ENCODE results near the gene GPC5.

The GPC5 gene

GRCh38 chr13:92912629-92913028, 1514.2 kb downstream of the GPC5 start:
- ATAC-seq = no peak

DNA sequence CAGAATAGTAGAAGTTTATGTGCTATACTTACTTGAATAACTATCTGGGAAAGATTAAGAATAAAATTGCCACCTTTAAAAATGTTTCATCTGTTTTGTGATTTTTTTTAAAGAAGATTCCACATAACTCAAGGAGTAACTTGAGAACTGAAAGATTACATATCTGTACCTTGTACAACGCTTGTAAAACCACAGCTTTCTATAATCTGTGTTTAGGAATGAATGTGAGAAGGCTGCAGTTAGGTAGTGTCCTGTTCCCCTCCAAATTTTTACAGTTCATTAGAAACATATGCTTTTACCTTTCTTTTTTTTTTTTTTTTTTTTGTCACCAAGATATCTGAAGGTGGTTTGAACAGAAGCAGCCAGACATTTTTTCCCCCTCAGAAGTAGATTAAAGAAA, 1515.4 kb downstream of the GPC5 start:
- no peak for ATAC-seq
